PFSK-1 (cell line): ENCODE measurements around the gene C11orf71.

Experiments used
- FOXP2 ChIP-seq: optimal IDR thresholded peaks from 2 replicates; pipeline ENCODE3; 2011; ENCODE audit warnings: borderline replicate concordance, control low read depth, inconsistent platforms; ENCODE audit not compliant: insufficient read depth; ENCODE audit errors: extremely low read length, extremely low read depth
- POLR2AphosphoS5 ChIP-seq: IDR thresholded peaks from 2 replicates; pipeline ENCODE4 v1.6.1; 2012; ENCODE audit warnings: low read depth, mild to moderate bottlenecking, control low read depth, low read length, moderate library complexity
- REST ChIP-seq, 2 experiments: IDR thresholded peaks; 2 replicates each; pipeline versions ENCODE4 v1.6.1 to v1.8.0; 2011 to 2012; ENCODE audit warnings: low read depth in 2 of 2, low read length in 2 of 2, control low read depth in 1 of 2, inconsistent platforms in 1 of 2, mild to moderate bottlenecking in 1 of 2, moderate library complexity in 1 of 2; ENCODE audit not compliant: insufficient read depth in 1 of 2
- SIN3A ChIP-seq: IDR thresholded peaks from 2 replicates; pipeline ENCODE4 v1.6.1; 2012; ENCODE audit warnings: mild to moderate bottlenecking, low read length, moderate library complexity, borderline replicate concordance; ENCODE audit not compliant: insufficient read depth
- TAF1 ChIP-seq: IDR thresholded peaks from 2 replicates; pipeline ENCODE4 v1.6.1; 2012; ENCODE audit warnings: low read length, control low read depth, borderline replicate concordance; ENCODE audit not compliant: insufficient read depth

The C11orf71 gene

DNA sequence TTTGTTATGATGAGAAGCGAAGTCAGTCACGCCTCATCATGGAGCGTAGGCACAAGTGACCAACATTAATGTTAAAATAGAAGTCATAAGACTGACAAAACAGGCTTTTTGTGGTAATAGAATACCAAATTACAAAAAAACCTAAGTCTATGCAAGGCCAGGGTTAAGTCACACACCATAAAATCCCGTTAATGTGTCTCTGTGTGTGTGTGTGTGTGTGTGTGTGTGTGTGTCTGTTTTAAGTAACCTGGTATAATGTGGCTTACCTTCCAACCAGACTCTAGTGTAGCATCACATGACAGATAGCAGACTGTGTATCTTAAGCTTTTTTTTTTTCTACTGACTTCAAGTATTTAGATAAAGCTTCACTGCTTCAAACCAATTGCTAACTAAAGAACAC lies 38.0 kb downstream of the C11orf71 start:
- no peak for TF ChIP-seq REST (IDR thresholded peaks at IDR 0.05; ENCODE audit: insufficient read depth in 1 of 2, low read depth in 2 of 2, low read length in 2 of 2)
- TF ChIP-seq FOXP2: no peak
- TF ChIP-seq TAF1: no peak
- no peak for TF ChIP-seq SIN3A
- TF ChIP-seq POLR2AphosphoS5: no peak

DNA sequence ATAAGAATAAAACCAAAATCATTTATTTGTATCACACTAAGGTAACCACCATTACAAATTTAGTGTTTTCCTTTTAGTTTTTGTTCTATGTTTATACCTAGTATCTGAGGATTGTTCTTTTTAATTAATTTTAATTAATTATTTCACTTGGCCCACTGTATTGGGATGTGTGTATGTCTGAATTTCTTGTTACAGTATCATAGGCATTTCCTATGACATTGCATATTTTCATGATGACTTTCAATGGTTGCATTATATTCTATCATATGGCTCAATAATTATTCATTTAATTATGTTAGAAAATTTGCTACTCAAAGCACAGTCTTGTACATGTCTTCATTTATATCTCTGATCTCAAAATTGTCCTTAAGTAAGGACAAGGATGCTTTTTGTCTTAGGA lies 41.0 kb downstream of the C11orf71 start:
- no peak for TF ChIP-seq REST (IDR thresholded peaks at IDR 0.05; ENCODE audit: insufficient read depth in 1 of 2, low read depth in 2 of 2, low read length in 2 of 2)
- TF ChIP-seq POLR2AphosphoS5: no peak
- TF ChIP-seq SIN3A: no peak
- TF ChIP-seq TAF1: no peak

DNA sequence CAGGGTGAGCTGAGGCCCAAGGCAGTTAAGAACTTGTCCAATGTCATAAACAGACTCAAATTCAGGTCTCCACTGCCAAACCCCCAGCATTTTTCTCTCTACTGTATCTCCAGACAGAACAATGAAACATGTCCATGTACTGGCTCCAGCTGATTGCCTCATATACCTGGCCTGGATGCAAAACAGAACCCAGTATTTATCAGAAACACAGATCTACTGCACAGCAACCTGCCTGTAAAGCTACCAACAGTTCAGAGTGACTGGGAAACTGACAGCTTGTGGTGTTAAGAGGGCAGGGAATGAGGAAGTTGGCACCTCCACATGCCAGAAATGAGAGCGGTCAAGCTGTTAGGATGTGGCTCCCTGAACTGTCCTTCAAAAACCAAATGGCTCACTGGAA lies 41.6 kb downstream of the C11orf71 start:
- no peak for TF ChIP-seq TAF1
- no peak for TF ChIP-seq REST (IDR thresholded peaks at IDR 0.05; ENCODE audit: insufficient read depth in 1 of 2, low read depth in 2 of 2, low read length in 2 of 2)
- TF ChIP-seq SIN3A: no peak
- TF ChIP-seq FOXP2: no peak
- no peak for TF ChIP-seq POLR2AphosphoS5

DNA sequence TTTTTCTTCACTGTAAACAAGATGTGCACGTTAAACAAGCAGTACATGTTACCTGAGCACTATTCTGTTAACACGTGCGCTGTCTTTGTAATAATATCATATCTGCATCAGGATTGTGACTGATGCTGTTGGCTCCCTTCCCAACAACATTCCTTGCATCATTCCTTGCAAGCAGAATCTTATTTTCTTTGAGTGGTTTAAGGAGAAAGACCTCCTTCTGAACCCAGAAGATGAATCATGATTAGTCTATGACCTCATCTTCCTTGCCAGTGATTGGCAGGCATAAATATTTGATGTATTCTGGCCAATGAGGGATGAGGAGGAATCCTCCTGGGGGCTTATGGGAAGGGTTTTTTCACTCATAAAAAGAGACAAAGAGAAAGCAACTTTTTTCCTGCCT lies 46.2 kb downstream of the C11orf71 start:
- no peak for TF ChIP-seq POLR2AphosphoS5
- TF ChIP-seq TAF1: no peak
- TF ChIP-seq SIN3A: no peak
- TF ChIP-seq REST (IDR thresholded peaks at IDR 0.05; ENCODE audit: insufficient read depth in 1 of 2, low read depth in 2 of 2, low read length in 2 of 2): no peak
- no peak for TF ChIP-seq FOXP2

GRCh38 chr11:114353443-114353842 lies 46.9 kb downstream of the C11orf71 start:
- TF ChIP-seq REST (IDR thresholded peaks at IDR 0.05; ENCODE audit: insufficient read depth in 1 of 2, low read depth in 2 of 2, low read length in 2 of 2) (no peak), POLR2AphosphoS5 (no peak), SIN3A (no peak), FOXP2 (no peak), TAF1 (no peak)
